ENCODE results near the gene KLKB1.

DNA sequence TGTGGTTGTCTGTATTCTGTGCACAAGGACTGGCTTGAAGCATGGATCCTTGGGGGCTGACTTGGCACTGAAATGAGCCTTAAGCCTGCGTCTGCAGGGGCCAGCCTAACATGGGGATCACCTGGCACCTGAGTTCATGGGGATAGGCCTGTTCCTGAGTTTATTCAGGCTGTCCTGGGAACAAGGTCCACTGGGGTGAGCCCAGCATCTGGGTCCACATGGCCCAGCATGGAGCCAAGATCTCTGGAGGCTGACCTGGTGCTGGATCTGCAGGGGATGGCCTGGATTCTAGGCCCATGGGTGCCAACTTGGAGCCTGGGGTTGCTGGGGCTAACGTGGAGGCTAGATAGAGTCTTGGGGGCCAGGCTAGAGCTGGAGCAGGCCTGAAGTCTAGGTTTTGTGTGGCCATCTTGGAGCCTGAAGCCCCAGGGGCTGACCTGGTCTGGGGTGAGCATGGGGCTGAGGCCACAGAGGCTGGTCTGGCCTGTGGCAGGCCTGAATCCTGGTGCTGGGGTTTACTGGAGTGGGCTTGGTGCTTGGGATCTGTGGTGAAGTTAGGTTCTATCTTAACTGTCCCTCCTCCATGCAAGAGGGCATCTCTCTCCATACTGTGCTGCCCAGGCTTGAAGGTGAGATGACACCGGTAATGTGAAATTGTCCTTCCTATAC lies 652 bp upstream of the KLKB1 start:
- no peak for TF ChIP-seq POLR2A (IDR thresholded peaks at IDR 0.05)
- no peak for TF ChIP-seq CTCF (IDR thresholded peaks at IDR 0.05)
- no peak for TF ChIP-seq EP300 (IDR thresholded peaks at IDR 0.05)
